CD4-positive, alpha-beta T cell treated with Interleukin-6 at 100 ng/mL for 8 hours (primary cell): ENCODE data around the gene SYNRG.
"Not testable (repeated sequence)": the region's sequence is repeated elsewhere in the genome, so short reads cannot be mapped to it uniquely, and the experiment has no call there.

ENCODE experiments used
- DNase-seq: peaks from one replicate; pipeline ENCODE4 v3.0.0-alpha.2; 2020; ENCODE audit warnings: mixed read lengths, low spot score

Gene SYNRG, protein sequence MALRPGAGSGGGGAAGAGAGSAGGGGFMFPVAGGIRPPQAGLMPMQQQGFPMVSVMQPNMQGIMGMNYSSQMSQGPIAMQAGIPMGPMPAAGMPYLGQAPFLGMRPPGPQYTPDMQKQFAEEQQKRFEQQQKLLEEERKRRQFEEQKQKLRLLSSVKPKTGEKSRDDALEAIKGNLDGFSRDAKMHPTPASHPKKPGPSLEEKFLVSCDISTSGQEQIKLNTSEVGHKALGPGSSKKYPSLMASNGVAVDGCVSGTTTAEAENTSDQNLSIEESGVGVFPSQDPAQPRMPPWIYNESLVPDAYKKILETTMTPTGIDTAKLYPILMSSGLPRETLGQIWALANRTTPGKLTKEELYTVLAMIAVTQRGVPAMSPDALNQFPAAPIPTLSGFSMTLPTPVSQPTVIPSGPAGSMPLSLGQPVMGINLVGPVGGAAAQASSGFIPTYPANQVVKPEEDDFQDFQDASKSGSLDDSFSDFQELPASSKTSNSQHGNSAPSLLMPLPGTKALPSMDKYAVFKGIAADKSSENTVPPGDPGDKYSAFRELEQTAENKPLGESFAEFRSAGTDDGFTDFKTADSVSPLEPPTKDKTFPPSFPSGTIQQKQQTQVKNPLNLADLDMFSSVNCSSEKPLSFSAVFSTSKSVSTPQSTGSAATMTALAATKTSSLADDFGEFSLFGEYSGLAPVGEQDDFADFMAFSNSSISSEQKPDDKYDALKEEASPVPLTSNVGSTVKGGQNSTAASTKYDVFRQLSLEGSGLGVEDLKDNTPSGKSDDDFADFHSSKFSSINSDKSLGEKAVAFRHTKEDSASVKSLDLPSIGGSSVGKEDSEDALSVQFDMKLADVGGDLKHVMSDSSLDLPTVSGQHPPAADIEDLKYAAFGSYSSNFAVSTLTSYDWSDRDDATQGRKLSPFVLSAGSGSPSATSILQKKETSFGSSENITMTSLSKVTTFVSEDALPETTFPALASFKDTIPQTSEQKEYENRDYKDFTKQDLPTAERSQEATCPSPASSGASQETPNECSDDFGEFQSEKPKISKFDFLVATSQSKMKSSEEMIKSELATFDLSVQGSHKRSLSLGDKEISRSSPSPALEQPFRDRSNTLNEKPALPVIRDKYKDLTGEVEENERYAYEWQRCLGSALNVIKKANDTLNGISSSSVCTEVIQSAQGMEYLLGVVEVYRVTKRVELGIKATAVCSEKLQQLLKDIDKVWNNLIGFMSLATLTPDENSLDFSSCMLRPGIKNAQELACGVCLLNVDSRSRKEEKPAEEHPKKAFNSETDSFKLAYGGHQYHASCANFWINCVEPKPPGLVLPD (N-terminal part only)

DNA sequence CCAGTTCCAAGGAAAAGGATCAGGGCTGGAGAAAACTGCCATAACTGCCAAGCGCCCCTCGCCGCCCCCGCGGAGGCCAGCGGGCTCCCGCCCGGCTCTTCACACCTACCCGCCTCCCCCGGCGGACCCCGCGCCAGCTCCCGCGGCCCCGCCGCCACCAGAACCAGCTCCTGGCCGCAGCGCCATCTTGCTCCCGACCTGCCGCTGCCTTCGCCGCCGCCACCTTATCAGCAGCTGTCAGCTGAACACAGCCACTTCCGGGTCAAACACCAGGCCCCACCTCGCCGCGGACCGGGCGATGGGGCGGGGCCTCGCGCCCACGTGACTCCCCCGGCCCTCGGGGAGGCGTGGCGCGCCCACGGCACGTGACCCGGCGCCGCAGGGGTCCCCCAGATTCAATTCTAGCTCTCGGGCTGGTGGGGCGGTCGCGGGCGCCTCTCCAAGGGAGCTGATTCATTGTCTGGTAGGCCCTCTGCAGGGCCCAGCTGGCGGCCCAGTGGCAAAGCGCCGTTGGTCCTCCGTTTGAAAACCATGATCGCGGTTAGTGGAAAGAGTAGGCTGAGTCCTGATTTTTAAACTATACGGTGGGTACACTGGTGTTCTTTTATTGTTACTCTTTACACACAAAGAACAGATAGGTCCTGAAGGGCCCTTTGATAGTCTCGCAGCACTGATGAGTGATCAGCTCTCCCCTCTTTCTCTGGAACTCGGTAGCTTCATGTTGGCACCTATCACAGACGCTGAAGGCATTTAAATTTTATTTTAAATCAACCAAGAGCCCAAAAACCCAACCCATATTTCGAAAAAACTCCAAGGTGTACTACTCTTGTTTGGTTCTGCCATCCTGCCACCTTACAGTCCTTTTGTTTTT lies at the start of gene SYNRG:
TSS of gene SYNRG (minus strand) at position 249 of the 871 bp plus-strand sequence. CDS start at position 186, 63 bp downstream.
- peak; percentile 95 for DNase-seq

DNA sequence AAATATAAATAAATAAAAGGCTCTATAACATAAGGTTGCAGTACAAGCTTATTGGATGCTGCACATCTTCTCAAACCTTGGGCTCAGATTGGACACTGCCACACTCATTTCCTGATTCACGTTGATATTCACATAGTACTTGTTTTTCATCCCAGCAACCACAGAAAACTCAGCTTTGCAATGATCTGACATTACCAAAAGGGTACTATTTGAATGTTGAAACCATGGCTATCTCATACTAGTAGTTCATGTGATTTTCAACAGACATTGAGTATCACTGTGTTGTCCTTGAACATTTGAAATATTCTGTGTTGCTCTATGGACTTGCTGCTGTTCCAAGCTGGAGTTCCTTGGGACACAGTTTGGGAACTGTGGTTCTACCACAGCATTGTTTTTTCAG lies 48.0 kb upstream of the SYNRG start:
- no peak for DNase-seq

DNA sequence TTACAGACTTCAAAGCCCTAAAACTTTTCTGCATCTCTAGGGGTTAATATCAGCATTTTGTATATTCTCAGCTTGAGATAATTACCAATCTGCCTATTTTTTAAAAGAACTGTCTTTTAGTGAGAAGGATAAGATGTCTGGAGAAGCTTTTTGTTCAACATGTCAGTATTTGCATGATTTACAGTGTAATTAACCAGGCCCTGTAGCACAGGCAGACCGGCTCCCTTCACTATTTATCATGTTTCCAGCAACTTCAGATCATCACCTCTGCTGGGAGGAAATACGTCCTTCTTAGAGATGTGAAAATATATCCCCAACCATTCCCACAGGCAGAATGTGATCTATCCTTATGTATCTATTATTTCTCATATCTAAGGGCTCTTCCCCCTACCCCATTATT lies 42.6 kb upstream of the SYNRG start:
- no peak for DNase-seq

DNA sequence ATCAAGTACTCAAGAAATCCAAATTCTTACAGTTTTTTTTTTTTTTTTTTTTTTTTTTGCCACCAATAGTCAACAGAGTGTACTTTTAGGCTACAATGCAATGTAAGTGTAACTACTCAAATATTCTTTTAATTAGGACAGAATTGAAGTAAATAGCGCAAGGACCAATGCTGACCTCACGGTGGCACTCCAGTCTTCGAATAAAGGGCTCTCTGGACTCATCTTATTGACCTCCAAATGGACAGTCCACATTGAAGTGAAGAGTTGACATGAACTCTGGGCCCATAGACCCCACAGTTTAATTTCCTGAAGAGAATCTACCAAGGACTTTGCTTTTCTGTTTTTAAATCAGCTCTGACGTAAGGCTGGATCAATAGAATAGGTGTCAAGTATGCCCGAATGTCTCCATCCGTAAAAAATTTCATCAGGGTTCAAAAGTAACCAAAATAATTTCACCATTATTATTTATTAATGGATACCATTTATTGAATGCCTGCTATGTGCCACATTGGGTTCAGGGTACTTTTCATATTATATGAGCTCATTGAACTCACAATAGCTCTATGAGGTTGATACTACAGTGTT lies 41.3 kb upstream of the SYNRG start:
- DNase-seq, result no peak

DNA sequence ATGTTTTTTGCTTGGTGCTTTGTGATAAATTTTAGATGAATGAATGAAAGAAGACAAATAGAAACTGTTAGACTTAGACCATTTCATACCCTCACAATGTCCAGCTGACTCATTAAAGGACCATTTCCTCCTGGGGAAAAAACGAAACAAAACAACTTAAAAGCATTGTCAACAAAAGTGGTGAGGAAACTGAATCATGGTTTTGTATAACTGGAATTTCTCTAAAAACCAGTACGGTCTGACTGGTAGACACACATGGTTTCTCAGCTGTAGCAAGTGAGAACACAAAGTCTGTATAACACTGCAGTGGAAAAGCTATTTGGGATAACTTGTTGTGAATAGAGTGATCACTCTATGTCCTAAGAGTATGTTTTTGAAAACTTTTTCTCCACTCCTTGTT lies 39.3 kb upstream of the SYNRG start:
- DNase-seq, result no peak

DNA sequence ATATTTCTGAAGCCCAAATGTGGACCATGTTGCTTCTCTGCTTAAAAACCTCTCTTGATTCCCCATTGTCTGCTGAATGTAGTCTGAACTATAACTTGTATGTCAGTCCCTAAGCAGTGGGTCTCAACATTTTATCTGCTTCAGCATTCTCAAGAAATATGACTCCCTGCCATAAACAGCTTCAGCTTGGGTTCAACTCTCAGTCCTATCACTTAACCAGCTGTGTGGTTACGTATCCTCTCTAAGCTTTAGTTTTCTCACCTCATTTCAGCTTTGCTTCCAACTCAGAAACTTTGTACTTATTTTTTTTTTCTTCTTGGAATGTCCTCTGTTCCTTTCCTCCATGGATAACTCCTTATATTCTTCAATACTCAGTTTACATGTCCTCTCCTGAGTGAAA lies 38.6 kb upstream of the SYNRG start:
- DNase-seq, result no peak

DNA sequence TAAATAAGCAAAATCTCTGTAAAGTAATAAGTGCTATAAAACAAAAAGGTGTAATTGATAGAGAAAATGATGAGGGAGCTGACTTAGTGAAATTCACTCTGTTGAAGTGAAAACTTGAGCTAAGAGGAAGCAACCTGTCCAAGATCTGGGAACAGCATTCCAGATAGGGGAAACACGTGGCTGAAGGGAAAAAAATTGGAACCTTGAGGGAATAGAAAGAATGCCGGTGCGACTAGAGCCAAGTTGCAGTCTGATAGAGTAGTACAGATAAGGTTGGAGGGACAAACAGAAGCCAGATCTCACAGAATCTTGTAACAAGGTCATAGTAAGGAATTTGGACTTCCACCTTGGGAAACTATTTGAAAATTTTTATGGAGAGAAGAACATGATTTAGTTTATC lies 34.7 kb upstream of the SYNRG start:
- DNase-seq, result no peak

DNA sequence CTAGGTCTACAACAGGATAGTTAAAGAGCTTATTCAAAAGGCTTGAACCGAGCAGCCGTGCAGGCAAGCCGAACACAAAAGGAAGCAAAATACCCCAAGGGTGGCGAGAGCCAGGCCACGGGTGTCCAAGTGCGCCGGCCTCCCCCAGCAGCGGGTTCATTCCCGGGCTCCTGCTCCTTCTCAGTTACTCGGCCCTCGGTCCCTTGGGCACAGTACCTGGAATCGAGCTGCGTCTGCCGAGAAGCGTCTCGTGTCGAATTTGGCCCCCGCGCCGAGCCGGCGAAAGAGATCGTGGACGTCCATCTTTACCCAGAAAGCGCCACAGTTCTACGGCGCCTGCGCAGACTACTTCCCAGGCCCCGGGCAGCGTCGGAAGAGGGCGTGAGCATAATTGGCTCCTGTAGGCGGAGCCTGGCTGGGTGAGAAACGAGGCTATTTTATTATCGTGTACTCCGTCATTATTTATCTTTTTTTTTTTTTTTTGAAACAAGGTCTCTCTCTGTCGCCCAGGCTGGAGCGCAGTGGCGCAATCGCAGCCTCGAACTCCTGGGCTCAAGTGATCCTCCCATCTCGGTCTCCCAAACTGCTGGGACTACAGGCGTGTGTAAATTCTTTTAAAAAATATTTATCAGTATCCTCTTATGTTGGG lies 34.0 kb upstream of the SYNRG start, which contains the start of gene DDX52:
TSS of gene DDX52 (minus strand) at position 329 of the 649 bp plus-strand sequence. CDS start at position 303, 26 bp downstream.
- peak; percentile 89 for DNase-seq

DNA sequence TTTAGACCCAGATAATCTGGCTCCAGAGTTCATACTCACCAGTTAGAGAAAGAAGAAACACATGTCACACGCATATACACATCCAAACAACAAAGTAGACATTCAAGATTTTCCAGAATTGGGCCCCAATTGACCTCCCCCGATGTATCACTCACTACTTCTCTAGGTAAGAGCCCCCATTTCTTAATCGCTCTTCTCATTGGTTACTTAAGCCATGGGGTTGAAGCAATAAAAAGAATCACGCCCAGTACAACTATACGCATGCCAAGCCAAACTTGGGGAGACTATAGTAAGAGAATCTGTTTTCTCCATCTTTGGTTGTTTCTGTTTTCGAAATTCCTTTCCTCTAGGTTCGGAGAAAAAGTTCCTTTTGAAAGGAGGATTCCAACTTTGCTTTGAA lies 33.5 kb upstream of the SYNRG start:
- DNase-seq, result no peak

DNA sequence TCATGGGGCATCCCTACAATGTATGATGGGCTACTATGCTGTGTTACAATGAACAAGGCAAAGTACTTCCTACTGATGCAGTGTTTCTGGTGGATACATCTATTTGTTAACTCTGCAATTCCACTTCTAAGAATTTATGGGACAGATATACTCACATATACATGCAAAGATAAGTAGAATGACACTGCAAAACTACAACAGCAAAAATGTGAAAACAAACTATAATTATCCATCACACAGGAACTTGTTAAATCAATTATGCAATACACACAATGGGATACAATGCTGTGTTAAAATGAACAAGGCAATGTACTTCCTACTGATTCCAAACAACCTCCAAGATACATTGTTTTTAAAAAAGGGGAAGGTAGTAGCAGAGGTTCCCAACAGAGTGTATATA lies 30.8 kb upstream of the SYNRG start:
- no peak for DNase-seq

DNA sequence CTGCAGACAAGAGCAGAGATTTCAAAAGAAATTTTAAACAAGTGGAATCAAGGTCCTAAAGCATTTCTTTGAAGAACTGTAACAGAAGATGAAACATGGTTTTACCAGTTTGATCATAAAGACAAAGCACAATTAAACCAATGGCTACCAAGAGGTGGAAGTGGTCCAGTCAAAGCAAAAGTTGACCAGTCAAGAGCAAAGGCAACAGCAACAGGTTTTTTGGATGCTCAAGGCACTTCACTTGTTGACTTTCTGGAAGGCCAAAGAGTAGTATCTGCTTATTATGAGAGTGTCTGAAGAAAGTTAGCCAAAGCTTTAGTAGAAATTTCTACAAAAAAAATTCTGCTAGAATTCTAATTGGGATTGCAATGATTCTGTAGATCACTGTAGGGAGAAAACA lies 28.7 kb upstream of the SYNRG start:
- no peak for DNase-seq

DNA sequence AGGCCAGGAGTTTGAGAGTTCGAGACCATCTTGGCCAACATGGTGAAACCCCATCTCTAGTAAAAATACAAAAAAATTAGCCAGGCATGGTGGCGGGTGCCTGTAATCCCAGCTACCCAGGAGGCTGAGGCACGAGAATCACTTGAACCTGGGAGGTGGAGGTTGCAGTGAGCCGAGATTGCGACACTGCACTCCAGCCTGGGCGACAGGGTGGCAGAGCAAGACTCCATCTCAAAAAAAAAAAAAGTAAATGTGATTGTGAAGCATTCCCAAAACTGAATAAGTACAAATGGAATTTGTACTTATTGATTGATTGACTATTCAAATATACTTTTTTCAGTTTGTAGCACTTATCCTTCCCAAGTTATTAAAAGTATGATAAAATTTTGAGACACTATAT lies 7.2 kb upstream of the SYNRG start:
- DNase-seq, result not testable (repeated sequence)

DNA sequence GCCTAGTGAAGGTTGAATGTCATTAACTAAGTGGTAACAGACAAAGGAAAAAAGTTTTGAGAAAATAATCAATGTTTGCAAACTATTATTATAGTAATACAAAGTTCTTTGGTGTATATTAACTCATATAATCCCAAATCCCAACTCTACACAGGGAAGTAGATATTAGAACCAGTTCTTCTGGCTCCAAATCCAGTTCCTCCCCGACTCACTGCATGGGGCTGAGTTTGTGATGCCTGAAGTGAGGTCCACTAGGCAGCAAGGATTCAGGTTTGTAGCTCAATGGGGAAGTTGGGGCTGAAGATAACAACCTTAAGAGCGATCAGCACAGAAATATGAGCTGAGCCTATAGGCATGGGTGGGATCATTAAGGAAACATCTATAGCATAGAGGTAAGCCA lies 5.6 kb upstream of the SYNRG start:
- no peak for DNase-seq

DNA sequence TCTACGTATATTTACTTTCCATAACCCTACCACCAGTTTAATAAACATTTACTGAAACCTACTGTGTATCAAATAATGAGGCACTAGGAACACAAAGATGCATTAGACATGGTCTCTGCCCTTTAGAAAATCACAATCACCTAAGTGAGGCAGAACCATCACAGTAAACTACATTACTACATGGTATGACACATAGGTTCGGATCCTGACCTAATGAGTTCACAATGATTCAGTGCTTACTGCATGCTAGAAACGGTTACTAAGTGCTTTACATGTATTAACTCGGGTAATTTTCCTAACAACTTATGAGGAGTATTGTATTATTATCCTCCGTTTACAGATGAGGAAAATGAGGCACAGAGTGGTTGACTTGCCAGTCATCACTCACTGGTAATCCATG lies 5.2 kb upstream of the SYNRG start:
- no peak for DNase-seq

DNA sequence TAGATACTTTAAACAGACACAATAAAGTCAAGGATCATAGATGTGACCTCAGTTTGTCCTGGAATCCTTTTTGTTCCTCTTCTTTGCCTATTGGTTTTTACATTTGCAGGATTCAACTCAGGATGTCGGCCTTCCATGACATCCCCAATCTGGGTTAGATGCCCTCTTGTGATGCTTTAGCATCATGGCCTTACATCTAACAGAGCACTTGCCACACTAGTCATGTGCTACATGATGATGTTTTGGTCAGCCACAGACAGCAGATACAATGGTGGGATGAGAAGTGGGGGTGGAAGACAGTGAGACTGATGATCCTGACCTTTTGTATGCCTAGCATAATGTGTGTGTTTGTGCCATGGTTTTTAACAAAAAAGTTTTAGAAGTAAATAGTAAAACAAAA lies 1.8 kb upstream of the SYNRG start:
- no peak for DNase-seq

DNA sequence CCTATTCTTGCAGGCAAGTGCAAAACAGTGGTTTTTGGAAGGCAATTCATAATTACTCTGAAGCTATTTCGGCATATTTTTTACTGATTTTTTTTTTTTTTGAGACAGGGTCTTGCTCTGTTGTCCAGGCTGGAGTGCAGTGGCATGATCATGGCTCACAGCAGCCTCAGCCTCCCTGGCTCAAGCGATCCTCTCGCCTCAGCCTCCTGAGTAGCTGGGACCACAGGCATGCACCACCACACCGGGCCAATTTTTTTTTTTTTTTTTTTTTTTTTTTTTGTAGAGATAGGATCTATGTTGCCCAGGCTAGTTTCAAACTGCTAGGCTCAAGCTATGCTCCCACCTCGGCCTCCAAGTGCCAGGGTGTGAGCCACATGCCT lies 813 bp upstream of the SYNRG start:
- not testable (repeated sequence) for DNase-seq

DNA sequence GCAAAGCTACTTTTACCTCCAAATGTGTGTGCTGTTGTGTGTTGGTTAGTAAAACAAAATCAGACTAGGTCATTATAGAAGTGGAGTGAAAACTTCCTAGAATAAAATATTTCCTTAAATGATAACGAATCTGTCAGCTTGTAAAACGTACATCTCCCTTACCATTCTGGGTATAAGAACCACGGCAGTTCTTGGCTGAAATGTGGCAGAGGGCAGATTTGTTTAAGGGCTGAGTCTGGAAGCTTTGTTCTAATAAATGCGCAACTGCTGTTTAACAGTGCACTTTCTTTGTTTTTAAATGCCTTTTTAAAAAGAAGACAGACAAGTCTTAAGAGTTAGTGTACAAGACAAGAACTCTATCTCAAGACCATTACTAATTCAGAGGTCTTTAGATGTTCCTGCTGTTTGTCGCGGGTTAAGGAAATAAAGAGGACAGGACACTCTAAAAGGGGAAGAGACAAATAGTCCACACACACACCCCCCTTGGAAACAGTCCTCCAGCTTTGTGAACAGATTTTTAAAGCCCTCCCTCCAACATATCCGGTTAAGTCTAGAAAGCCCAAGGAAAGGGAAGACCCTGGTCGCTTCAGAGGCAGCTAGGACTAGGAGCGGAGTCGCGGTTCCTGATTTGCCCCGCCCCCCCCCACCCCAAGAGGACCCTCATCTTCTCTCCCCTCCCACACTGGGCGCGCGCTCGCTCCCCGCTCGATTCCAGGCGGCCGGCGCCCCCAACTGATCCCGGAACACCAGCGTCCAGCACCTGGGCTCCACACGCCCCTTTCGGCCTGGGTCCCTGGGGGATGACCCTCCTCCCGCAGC lies 658 bp downstream of the SYNRG start:
- DNase-seq, result peak; percentile 6

DNA sequence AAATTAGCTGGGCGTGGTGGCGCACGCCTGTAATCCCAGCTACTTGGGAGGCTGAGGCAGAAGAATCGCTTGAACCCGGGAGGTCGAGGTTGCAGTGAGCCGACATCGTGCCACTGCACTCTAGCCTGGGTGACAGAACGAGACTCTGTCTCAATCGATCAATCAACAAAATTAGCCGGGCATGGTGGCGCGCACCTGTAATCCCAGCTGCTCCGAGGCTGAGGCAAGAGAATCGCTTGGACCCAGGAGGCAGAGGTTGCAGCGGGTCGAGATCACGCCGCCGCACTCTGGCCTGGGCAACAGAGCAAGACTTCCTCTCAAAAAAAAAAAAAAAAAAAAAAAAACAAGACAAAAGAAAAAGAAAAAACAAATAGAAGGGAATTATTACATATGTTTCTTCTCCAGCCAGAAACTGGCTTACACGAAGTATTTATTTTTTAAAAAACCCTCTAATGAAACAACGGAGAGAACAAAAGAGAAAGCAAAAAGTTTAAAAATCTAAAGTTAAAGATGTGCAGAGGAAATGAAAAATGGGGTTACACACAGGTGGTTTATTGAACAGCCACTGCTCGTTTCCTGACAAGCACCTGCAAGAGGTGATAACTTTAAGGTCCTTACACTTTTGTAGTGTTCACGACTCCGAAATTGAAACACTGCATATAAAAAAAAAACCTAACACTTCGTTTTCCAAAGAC lies 1.4 kb downstream of the SYNRG start:
- peak; percentile 58 for DNase-seq
